HFFc6 (cell line): Measurements from ENCODE around the gene GMPPA. TPM values are rescaled to one million over a fixed set of nuclear protein-coding genes. Genes with fewer than 3 reads are reported as not detected.

Experiments used
- DNase-seq: peaks from one replicate; pipeline ENCODE4 v3.0.0-alpha.2; 2018
- H3K27ac Mint-ChIP-seq: 2 replicates; pipeline ENCODE4 v1.8.0; 2020; ENCODE audit warnings: mild to moderate bottlenecking, mixed read lengths
- H3K27me3 Mint-ChIP-seq: 2 replicates; pipeline ENCODE4 v1.8.0; 2021; ENCODE audit warnings: mild to moderate bottlenecking, moderate library complexity, mixed read lengths; ENCODE audit not compliant: insufficient read depth
- H3K36me3 Mint-ChIP-seq: 2 replicates; pipeline ENCODE4 v1.8.0; 2021; ENCODE audit warnings: low read depth, mixed read lengths
- H3K4me1 Mint-ChIP-seq: 2 replicates; pipeline ENCODE4 v1.8.0; 2020; ENCODE audit warnings: low read depth, mixed read lengths
- H3K4me3 Mint-ChIP-seq: 2 replicates; pipeline ENCODE4 v1.8.0; 2020; ENCODE audit warnings: mild to moderate bottlenecking, moderate library complexity, mixed read lengths
- H3K9me3 Mint-ChIP-seq: 2 replicates; pipeline ENCODE4 v1.8.0; 2020; ENCODE audit warnings: mild to moderate bottlenecking, mixed read lengths
- CTCF ChIP-seq: fragments of 200-600 bp; sonication (generic); IDR thresholded peaks from 2 replicates; pipeline ENCODE4 v1.5.0; 2021; ENCODE audit warnings: antibody characterized with exemption, mild to moderate bottlenecking
- total RNA-seq, 6 experiments: library from RNA; stranded (reverse); fragmentation: NEBNext Ultra II Directional; extraction: Animal tissue kit (Norgen Biotek cat#: 25700); gene quantifications; 2 replicates in 1 of 6; 3 replicates in 5 of 6; pipeline ENCODE4 v1.2.3, GENCODE V29; 2021

The GMPPA gene
- total RNA-seq, 6 experiments from 2014 or later = 68.9 to 85.3 (median 74.1) TPM

- Mint-ChIP-seq H3K4me1 (peaks cover 21% of the 10 kb centered on the region), H3K36me3 (no peaks in the 10 kb centered on the region; the same call in 1 of the 2 replicates), H3K9me3 (no peaks in the 10 kb centered on the region), H3K4me3 (peak overlapping the region; percentile 80), H3K27me3 (peaks cover 29% of the 10 kb centered on the region), H3K27ac (no peak overlapping the region; the same call in 1 of the 2 replicates)
- TF ChIP-seq CTCF = peak; percentile 80
- DNase-seq = peak; percentile 29
These were observed 11.3 kb downstream of the GMPPA start for GRCh38 chr2:219509780-219510511.

GRCh38 chr2:219510512-219511135 lies 11.9 kb downstream of the GMPPA start:
- Mint-ChIP-seq H3K36me3 (no peaks in the 10 kb centered on the region; the same call in 1 of the 2 replicates), H3K4me1 (peaks cover 21% of the 10 kb centered on the region), H3K27ac (no peak overlapping the region), H3K9me3 (no peaks in the 10 kb centered on the region), H3K4me3 (peak overlapping the region; percentile 80; the same call in 1 of the 2 replicates), H3K27me3 (peaks cover 33% of the 10 kb centered on the region)
- TF ChIP-seq CTCF = no peak
- no peak for DNase-seq

GRCh38 chr2:219511547-219512325 lies 13.0 kb downstream of the GMPPA start:
- no peak overlapping the region for H3K27ac Mint-ChIP-seq
- no peak for DNase-seq
- no peaks in the 10 kb centered on the region; the same call in 1 of the 2 replicates for H3K36me3 Mint-ChIP-seq
- no peak for TF ChIP-seq CTCF
- H3K27me3 Mint-ChIP-seq = peaks cover 39% of the 10 kb centered on the region
- H3K4me3 Mint-ChIP-seq = no peak overlapping the region
- H3K4me1 Mint-ChIP-seq = peaks cover 21% of the 10 kb centered on the region
- no peaks in the 10 kb centered on the region for H3K9me3 Mint-ChIP-seq

- H3K4me1 Mint-ChIP-seq = peaks cover 22% of the 10 kb centered on the region
- peaks cover 39% of the 10 kb centered on the region for H3K27me3 Mint-ChIP-seq
- no peak for TF ChIP-seq CTCF
- H3K4me3 Mint-ChIP-seq = no peak overlapping the region
- H3K27ac Mint-ChIP-seq = no peak overlapping the region
- no peaks in the 10 kb centered on the region for H3K9me3 Mint-ChIP-seq
- H3K36me3 Mint-ChIP-seq = no peaks in the 10 kb centered on the region
- DNase-seq = no peak
These were observed 14.0 kb downstream of the GMPPA start for GRCh38 chr2:219512524-219513216.

- Mint-ChIP-seq H3K27ac (no peak overlapping the region), H3K4me3 (no peak overlapping the region), H3K4me1 (peaks cover 26% of the 10 kb centered on the region), H3K27me3 (peaks cover 39% of the 10 kb centered on the region), H3K36me3 (no peaks in the 10 kb centered on the region), H3K9me3 (no peaks in the 10 kb centered on the region)
- no peak for TF ChIP-seq CTCF
- no peak for DNase-seq
These were observed 15.1 kb downstream of the GMPPA start for GRCh38 chr2:219513787-219514186.
